Activated gamma-delta T cell (primary cell): ENCODE measurements around the gene BRD3OS.
"Not testable (repeated sequence)": the region's sequence is repeated elsewhere in the genome, so short reads cannot be mapped to it uniquely, and the experiment has no call there.

Experiments
- DNase-seq: peaks from one replicate; lab custom pipeline; 2025; lab: John Stamatoyannopoulos, UW

BRD3OS gene

DNA sequence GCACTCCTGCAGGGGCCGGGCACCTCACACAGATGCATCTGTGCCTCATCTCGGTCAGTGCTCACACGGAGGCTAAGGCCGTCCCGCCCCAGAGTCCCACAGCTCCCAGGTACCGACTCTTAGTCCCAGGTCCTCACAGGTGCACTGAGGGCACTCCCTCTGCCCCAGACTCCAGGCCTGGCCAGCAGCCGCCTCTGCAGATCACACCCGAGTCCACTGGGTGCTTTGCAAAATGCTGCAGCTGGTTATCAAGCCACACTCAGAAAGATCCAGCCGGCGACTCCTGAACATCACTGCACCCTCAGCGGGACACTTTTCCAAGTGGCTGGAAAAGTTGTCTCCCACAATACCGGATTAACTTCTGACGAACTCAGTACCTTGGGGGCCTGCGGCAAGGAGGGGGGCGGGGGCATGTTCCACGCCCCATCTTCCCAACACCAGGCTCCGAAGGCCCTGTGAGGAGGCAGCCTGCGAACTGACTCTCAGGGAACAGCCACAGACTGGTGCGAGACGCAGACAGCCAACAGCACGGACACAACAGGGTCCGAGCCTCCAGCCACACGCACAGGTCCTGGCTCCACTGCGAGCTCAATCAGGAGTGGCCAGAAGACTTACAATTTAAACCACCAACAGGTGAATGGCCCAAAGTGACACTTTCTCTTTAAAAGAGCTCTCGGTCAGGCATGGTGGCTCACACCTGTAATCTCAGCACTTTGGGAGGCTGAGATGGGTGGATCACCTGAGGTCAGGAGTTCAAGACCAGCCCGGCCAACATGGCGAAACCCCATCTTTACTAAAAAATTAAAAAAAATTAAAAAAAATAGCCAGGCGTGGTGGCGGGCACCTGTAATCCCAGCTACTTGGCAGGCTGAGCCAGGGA is 38.5 kb downstream of the BRD3OS start:
- DNase-seq, result no peak

DNA sequence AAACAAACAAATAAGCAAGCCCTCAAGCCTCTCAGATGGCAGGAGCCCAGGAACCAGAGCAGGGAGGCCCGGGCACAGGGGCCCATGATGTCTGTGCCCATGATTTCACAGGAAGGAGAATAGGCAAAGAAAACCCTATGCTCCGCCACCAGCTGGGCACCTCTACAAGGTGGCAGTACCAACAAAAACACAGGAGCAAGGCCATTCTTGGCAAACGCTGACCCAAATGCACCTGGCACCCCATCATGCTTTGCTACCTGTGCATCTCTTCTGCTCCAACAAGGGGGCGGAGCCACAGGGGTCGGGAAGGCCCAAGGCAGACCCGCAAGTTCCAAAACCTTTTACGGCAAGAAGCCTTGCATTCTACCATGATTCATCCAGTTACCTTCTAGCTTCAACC is 39.4 kb downstream of the BRD3OS start:
- no peak for DNase-seq

DNA sequence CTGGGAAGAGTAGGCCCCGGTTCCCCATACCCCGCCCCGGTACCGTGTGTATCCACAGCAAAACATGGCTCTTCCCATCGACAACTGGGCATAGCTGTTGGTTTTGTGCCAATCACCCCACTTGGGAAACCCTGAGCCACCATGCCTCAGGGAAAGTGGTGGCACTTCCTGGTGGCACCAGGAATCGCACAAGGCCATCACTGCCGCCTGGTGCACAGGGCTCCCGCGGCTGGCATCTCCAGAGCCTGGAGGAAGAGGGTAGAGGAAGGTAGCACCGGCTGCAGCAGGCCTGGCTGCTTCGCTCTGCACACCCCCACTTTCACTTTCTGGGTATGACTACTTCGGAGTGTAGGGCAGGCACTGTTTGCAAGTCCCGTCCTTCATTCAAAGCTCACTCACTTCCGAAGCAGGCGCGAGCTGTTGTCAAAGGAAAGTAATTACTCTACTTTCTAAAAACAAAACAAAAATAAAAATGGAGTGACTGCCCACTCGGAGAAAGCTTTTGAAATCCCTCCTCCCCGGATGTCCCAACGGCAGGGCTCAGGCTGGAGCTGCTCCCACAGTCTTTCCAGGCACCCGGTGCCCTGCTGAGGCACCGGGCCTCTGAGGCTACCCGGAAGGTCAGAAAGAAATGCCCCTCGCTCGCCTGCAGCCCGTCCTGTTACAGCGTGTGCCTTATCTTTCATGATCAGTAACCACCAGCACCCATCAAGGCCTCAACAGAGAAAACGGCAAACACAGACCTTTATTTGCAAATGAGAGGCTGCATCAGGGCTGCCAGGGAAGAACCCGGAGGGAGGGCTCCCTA is 40.5 kb downstream of the BRD3OS start:
- no peak for DNase-seq

DNA sequence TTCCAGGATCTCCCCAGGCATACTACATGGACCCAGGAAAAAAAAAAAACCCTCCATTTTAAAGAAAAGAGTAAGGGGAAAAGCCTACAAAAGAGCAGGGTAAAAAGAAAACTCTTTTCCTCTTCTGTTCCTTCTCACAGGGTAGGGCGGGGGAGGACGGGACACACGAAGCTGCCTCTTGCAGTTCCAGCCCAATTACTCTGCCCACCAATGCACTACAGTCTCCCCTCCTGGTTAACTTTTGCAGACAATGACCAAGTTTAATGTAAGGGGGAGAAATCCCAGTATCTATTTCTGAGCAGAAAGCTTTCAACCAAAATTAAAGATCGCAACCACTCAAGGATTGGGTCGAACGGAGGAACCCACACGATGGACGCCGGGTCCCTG is 41.2 kb downstream of the BRD3OS start:
- DNase-seq, result no peak

DNA sequence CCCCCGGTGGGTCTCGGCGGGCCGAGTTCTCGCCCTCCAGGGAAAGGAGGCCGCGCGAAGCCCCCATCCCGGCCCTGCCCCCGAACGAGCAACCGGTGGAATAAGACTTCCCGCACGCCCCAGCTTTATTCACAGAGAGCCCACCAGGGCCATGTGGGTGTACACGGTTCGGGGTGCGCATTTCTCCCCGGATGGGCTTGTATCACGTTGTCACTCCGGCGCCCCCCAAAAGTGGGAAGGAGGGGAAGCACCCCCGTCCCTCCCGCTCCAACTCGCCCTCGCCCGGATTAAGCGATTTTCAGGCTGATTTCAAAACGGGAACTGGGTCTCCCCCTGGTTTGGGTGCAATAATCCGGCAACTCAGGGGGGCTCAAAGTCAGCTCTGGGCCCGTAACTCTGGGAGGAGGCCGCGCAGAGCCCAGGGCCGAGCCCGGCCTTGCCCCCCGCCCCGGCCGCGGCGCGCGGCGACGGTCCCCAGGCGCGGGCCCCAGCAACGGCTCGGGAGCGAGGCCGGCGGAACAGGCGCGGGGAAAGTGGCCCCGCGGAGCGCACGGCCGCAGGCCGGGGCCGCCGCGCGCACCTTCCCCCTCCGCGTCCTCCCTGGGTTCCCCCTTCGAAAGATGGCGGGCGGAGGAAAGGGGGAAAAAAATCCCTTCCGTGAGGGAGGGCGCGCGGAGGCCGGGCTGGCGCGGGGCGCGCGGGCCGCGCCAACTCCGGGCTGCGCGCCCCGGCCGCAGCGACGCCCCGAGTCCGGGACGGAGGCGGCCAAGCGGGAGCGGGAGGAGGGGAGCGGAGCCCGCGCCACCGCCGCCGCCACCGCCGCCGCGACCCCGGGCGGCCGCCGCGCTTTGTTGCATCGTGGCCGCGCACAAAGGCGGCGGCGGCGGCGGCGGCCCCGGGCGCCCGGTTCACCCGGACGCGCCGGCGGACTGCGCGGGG is 41.9 kb downstream of the BRD3OS start:
- DNase-seq, result peak; percentile 43

DNA sequence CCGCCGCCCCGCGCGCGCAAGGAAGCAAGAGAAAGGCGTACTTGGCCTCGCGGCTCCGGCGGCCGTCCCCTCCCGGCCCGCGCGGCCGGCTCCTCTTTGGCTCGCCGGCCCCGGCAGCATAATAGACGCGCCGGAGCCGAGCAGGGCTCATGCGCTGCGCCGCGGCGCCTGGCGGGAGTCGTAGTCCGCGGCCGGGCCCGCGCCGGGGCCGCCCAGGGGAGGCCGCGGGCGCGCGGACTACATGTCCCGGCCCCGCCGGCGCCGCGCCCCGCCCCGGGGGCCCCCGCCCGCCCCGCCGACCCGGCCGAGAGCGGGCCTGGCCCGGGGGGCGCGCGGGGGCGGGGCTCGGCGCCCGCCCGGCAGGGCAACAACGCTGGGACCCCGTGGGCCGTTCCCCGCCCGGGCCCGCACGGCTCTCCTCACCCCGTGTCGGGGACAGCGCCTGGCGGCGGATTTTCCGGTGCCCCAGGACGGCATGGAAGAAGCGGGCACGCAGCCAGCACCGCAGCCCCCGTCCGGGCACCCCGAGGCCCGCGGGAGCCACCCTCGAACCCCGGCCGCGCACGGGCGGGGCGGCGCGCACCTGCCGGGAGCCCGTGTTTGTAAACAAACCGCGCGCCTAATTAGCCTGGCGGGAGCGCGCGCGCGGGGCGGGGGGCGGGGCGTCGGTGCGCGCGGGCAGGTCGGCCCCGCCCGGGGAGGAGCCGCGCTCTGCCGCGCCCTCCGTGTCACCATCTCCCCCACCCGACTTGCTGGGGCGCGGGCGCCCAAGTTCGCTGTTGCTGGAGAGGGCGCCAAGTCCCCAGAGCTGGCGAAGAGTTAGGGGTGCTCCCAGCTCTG is 42.8 kb downstream of the BRD3OS start, which contains the start of gene BRD3:
BRD3 (minus strand) TSS at position 123 of the 840 bp plus-strand sequence. CDS start 14,549 bp downstream, outside the sequence.
- DNase-seq, result peak; percentile 75

DNA sequence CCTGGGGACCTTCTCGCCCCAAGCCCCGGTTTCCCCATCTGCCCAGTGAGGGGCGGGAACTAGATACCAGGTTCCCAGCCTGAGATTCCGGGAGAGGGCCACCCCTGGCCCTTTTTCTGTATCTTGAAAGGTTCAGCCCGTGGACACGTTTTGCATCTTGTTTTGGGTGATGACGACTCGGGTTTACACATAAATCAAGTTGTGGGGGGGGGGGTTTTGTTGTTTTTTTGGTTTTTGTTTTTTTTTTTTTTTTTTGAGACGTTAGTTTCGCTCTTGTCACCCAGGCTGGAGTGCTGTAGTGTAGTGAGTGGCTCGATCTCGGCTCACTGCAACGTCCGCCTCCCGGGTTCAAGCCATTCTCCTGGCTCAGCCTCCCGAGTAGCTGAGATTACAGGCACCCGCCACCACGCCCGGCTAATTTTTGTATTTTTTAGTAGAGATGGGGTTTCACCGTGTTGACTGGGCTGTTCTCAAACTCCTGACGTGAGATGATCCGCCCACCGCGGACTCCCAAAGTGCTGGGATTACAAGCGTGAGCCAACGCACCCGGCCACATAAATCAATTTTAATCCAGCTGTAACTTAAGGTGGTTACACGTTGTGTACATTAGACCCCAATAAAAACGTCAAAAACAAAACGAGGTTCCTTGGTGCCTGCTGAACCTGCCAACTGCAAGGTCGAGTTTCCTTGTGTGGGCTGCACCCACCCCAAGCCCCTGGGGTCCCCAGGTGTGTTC is 43.6 kb downstream of the BRD3OS start:
- no peak for DNase-seq

DNA sequence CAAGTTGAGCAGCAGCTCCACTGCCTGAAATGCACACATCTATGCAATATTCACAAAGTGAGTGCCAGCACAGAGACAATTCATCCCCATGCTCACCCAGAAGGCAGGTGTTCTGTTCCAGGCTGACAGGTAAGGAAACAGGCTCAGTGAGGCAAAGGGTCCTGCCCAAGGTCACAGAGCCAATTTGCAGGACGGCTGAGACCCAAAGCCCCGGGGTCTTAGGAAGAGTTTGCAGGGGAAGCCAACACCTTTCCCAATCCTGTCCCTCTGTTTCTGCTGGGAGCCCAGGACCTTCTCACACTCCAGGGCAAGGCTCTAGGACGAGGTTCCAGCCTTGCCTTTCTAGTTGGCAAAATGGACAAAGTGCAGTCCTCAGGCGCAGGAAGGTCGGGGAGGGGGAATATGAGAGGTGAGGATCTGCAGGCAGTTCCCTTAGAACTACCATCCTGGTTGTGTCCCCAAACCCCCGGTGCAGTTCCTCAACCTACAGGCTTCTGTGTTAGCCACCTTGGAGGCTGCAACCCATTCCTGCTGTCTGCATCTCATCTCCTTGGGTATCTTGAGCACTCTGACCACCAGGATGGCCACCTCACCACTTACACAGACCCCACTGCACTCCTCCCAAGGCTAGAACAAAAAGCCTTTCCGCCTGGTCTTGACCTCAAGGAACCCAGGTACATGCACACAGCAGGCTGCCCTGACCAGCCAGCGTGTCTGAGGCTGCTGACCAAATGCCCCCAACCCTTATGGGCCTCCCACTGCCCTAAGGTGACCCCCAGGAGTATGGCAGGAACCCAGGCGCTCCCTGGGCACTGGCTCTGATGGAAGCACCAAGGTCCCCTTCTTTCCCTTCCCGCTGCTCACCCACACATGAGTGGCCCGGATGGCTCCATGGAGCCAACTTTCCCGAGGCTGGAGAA is 44.5 kb downstream of the BRD3OS start:
- DNase-seq, result no peak

DNA sequence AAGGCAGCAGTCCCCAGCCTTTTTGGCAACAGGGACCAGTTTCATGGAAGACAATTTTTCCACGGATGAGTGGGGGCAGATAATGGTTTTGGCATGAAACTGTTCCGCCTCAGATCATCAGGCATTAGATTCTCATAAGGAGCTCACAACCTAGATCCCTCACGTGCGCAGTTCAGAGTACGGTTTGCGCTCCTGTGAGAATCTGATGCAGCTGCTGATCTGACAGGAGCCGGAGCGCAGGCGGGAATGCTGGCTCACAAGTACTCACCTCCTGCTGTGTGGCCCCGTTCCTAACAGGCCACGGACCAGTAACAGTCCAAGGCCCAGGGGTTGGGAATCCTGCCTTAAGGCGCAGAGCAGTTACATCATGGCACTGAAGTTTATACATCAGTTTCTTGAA is 45.9 kb downstream of the BRD3OS start:
- no peak for DNase-seq

DNA sequence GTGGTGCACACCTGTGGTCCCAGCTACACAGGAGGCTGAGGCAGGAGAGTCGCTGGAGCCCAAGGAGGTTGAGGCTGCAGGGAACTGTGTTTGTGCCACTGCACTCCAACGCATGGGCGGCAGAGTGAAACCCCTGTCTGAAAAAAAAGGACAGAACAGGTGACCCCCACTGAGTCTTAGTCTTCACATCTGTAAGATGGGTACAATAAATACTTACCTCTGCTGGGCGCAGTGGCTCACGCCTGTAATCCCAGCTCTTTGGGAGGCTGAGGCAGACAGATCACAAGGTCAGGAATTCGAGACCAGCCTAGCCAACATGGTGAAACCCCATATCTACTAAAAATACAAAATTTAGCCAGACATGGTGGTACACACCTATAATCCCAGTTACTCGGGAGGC is 47.4 kb downstream of the BRD3OS start:
- DNase-seq, result not testable (repeated sequence)

DNA sequence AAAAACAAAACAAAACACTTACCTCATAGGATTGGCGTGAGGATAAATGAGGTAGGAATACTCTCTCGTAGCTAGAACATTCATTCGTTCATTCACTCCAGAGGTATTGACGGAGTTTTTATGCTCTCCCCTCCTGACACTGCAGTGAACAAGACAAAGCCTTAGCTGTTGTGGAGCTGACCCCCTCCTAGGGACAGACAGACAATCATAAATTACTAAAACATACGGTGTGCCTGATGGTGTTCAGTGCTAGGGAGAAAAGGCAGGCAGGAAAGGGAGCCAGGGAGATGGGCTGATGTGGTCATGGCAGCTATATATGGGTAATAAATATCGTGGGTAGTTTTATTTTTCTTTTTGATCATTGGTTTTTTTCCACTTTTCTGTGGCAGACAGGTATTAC is 48.2 kb downstream of the BRD3OS start:
- no peak for DNase-seq

DNA sequence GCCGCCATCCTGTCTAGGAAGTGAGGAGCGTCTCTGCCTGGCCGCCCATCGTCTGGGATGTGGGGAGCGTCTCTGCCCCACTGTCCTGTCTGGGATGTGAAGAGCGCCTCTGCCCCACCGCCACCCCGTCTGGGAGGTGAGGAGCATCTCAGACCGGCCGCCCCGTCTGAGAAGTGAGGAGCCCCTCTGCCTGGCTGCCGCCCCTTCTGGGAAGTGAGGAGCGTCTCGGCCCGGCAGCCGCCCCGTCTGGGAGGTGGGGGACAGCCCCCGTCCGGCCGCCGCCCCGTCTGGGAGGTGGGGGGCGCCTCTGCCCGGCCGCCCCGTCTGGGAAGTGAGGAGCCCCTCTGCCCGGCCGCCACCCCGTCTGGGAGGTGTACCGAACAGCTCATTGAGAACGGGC is 50.4 kb downstream of the BRD3OS start:
- DNase-seq, result not testable (repeated sequence)

DNA sequence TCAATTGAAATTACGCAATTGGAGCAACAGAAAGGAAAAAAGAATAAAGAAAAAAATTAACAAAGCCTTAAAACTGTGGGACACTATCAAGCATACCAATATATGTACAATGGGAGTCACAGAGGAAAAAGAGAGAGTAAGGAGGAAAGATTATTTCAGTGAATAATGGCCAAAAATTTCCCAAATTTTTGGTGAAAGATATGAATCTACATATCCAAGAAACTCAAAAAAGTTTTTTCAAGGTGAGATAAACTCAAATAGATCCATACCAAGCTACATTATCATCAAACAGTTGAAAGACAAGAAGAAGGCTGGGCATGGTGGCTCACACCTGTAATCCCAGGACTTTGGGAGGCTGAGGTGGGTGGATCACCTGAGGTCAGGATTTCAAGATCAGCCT is 51.4 kb downstream of the BRD3OS start:
- DNase-seq, result no peak
